HUES6 (cell line): ENCODE measurements around the gene MCM3.

ENCODE experiments used
- H3K27ac ChIP-seq: 2 replicates; pipeline ENCODE4 v1.7.0; 2013; ENCODE audit warnings: low read depth, mild to moderate bottlenecking, low read length, inconsistent platforms
- H3K27me3 ChIP-seq: 2 replicates; pipeline ENCODE4 v1.6.1; 2013; ENCODE audit warnings: low read length; ENCODE audit not compliant: control insufficient read depth, insufficient read depth
- H3K36me3 ChIP-seq: 2 replicates; pipeline ENCODE4 v1.6.1; 2013; ENCODE audit warnings: low read length; ENCODE audit not compliant: control insufficient read depth, insufficient read depth
- H3K4me1 ChIP-seq: 2 replicates; pipeline ENCODE4 v1.6.1; 2013; ENCODE audit warnings: low read length; ENCODE audit not compliant: control insufficient read depth, insufficient read depth
- H3K4me3 ChIP-seq: 2 replicates; pipeline ENCODE4 v1.5.1; 2013; ENCODE audit warnings: low read depth, low read length
- H3K9ac ChIP-seq: one replicate; pipeline ENCODE4 v1.6.1; 2013; ENCODE audit warnings: mild to moderate bottlenecking, low read length
- H3K9me3 ChIP-seq: 2 replicates; pipeline ENCODE4 v1.6.1; 2013; ENCODE audit warnings: low read depth, low read length; ENCODE audit not compliant: control insufficient read depth, insufficient read depth

Gene MCM3

DNA sequence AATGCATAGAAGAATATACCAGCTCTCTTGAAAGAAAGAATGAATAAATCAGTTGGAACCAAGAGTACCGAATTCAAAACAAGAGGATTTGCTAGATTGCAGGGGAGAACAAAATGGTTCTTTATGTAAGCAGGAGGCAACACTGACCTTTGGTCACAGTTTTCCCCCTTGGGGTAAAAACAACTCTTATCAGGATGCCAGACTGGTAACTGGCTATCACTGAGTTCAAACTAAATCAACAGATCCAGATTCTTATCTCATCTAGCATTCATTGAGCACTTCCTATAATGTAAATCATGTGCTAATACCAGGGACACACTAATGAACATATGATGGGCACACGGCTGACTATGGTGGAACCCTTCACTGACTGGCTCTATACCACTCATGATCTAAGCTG, 35.5 kb downstream of the MCM3 start:
- Histone ChIP-seq H3K27me3 (no peaks in the 10 kb centered on the region), H3K9ac (no peak overlapping the region), H3K27ac (no peak overlapping the region), H3K4me1 (no peaks in the 10 kb centered on the region), H3K36me3 (no peaks in the 10 kb centered on the region), H3K9me3 (no peaks in the 10 kb centered on the region), H3K4me3 (no peak overlapping the region)

DNA sequence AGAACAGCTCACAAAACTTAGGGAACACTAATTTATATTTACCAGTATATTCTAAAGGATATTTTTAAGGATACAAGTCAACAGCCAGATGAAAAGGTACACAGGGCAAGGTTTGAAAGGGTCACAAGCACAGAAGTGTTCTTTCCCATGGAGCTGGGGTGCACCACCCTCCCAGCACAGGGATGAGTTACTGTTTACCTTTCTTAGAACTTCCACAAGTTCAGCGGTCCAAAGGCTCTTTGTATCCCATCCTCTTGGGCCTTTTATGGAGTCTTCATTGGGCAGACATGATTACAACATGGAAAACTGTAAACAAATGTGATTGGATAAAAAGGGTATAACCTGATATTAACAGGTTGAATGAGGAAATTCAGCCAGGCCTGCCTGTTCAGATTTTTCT, 39.1 kb downstream of the MCM3 start:
- Histone ChIP-seq H3K9me3 (no peaks in the 10 kb centered on the region), H3K4me3 (no peak overlapping the region), H3K4me1 (no peaks in the 10 kb centered on the region), H3K9ac (no peak overlapping the region), H3K27me3 (no peaks in the 10 kb centered on the region), H3K27ac (no peak overlapping the region), H3K36me3 (no peaks in the 10 kb centered on the region)

GRCh38 chr6:52244400-52244799, 40.1 kb downstream of the MCM3 start, which contains the start of gene IL17F:
Gene IL17F, minus strand, starts transcription at chr6:52244500. Its CDS starts 71 bp downstream, at chr6:52244429.
- Histone ChIP-seq H3K9me3 (no peaks in the 10 kb centered on the region), H3K36me3 (no peaks in the 10 kb centered on the region), H3K4me1 (no peaks in the 10 kb centered on the region), H3K9ac (no peak within 1 kb of the TSS), H3K4me3 (no peak within 1 kb of the TSS), H3K27ac (no peak within 1 kb of the TSS), H3K27me3 (no peaks in the 10 kb centered on the region)

GRCh38 chr6:52243282-52243893, 41.2 kb downstream of the MCM3 start:
- H3K4me3 ChIP-seq, result no peak overlapping the region
- no peaks in the 10 kb centered on the region for H3K27me3 ChIP-seq

DNA sequence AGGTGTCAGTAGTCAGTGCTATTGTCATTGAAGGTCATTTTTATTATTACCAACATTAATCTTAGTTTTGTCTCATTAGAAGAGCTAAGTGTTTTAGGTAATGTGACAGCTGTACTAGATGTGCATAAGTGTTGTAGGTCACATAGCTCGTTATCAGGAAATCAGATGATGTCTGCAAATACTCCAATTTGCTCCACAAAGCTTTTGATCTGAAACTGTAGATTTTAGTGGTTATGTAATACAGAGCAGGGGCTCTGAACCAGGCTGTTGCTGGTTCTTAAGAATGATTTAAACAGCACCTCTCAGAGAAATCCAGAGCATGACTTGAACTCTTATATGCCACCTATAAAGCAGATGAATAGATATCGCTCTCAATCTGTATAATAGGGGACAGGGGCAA, 42.7 kb downstream of the MCM3 start:
- Histone ChIP-seq H3K27me3 (no peaks in the 10 kb centered on the region), H3K27ac (no peak overlapping the region), H3K4me1 (no peaks in the 10 kb centered on the region), H3K4me3 (no peak overlapping the region), H3K9ac (no peak overlapping the region), H3K9me3 (no peaks in the 10 kb centered on the region), H3K36me3 (no peaks in the 10 kb centered on the region)

More at GRCh38 chr6:52243282-52243893, 41.2 kb downstream of the MCM3 start:
- Histone ChIP-seq H3K36me3 (no peaks in the 10 kb centered on the region), H3K27ac (no peak overlapping the region), H3K4me1 (no peaks in the 10 kb centered on the region), H3K9ac (no peak overlapping the region), H3K9me3 (no peaks in the 10 kb centered on the region)

- Histone ChIP-seq H3K9ac (no peak overlapping the region), H3K27me3 (no peaks in the 10 kb centered on the region), H3K4me1 (peaks cover 3% of the 10 kb centered on the region; the same call in 1 of the 2 replicates), H3K27ac (no peak overlapping the region), H3K4me3 (no peak overlapping the region), H3K36me3 (no peaks in the 10 kb centered on the region), H3K9me3 (no peaks in the 10 kb centered on the region)
Observed at GRCh38 chr6:52233975-52234823, 50.3 kb downstream of the MCM3 start.

DNA sequence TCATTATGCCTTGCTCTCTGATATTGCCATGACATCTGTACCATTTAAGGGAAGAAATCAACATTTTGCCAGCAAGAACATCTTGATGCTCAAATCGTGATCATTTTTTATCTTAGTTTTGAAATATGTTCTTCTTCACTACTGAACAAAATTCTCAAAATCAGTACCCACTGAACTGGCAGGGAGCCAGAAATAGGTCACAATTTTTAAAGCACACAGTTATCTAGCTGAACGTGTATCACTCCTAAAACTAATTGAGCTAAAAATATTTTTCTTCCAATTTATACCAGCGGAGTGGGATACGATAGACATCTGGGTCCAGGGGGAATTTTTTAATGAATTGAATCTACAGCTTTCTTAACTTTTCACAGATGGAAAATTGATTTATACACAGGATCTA, 51.5 kb downstream of the MCM3 start:
- Histone ChIP-seq H3K9me3 (no peaks in the 10 kb centered on the region), H3K27me3 (no peaks in the 10 kb centered on the region), H3K4me3 (no peak overlapping the region), H3K36me3 (no peaks in the 10 kb centered on the region), H3K4me1 (peaks cover 3% of the 10 kb centered on the region; the same call in 1 of the 2 replicates), H3K27ac (no peak overlapping the region), H3K9ac (no peak overlapping the region)

GRCh38 chr6:52231406-52232127, 53.0 kb downstream of the MCM3 start:
- no peak overlapping the region for H3K4me3 ChIP-seq
- no peak overlapping the region for H3K27ac ChIP-seq
- H3K9me3 ChIP-seq, result no peaks in the 10 kb centered on the region
- no peak overlapping the region for H3K9ac ChIP-seq
- no peaks in the 10 kb centered on the region for H3K27me3 ChIP-seq
- H3K4me1 ChIP-seq, result peaks cover 3% of the 10 kb centered on the region; the same call in 1 of the 2 replicates
- H3K36me3 ChIP-seq, result no peaks in the 10 kb centered on the region

DNA sequence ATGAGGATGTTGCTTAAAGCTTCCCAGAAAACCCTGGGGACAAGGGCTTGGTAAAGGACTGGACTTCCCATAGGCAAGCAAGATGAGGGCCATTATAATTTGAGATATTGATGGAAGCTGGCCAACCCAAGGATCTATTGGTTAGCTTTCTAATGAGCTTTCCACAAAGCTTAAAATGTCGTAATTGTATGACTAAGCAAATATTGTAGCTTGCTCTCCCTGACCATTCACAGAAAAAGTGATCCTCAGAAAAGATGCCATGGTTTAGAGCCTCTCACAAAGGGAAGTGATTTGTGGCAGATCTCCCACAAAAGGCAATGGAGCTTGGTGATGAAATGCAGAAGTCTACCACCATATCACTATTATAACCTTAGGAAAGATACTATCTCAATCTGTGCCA, 53.9 kb downstream of the MCM3 start:
- Histone ChIP-seq H3K4me3 (no peak overlapping the region), H3K9me3 (no peaks in the 10 kb centered on the region), H3K27ac (no peak overlapping the region), H3K9ac (no peak overlapping the region), H3K27me3 (no peaks in the 10 kb centered on the region), H3K36me3 (no peaks in the 10 kb centered on the region), H3K4me1 (peaks cover 3% of the 10 kb centered on the region; the same call in 1 of the 2 replicates)

DNA sequence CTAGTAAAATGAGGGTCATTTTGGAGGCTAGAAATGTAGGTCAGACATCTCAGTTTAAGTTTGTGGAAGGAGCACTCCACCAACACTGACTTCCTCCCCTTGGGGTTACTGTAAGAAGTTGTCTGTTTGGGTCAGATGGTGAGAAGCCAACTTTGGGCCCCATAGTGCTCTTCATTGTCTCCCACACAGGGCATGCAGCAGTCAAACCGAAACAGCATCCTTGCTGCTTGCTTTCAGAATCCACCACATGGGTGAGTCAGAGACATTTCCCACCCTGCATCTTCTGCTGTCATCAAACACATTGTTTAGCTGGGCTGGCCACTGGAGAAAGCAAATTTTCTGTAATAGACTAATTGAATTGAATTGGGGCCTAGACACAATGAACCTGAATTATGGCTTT, 57.0 kb downstream of the MCM3 start:
- no peaks in the 10 kb centered on the region for H3K4me1 ChIP-seq
- no peak overlapping the region for H3K4me3 ChIP-seq
- H3K9me3 ChIP-seq, result no peaks in the 10 kb centered on the region
- no peaks in the 10 kb centered on the region for H3K36me3 ChIP-seq
- H3K27ac ChIP-seq, result no peak overlapping the region
- no peaks in the 10 kb centered on the region for H3K27me3 ChIP-seq
- no peak overlapping the region for H3K9ac ChIP-seq

GRCh38 chr6:52221302-52221701, 63.2 kb downstream of the MCM3 start:
- Histone ChIP-seq H3K4me3 (no peak overlapping the region), H3K9me3 (no peaks in the 10 kb centered on the region), H3K9ac (no peak overlapping the region), H3K27ac (no peak overlapping the region), H3K36me3 (no peaks in the 10 kb centered on the region), H3K27me3 (no peaks in the 10 kb centered on the region), H3K4me1 (no peaks in the 10 kb centered on the region)
